ENCODE measurements around the gene RCCD1.

RCCD1 gene

GRCh38 chr15:90934256-90934948 is 20.3 kb upstream of the RCCD1 start:
- peaks cover 54% of the 10 kb centered on the region for H3K4me1 ChIP-seq (ENCODE audit: control insufficient read depth, low read length)
- peak overlapping the region; percentile 22 for H3K27ac ChIP-seq (ENCODE audit: low read depth, low read length)

GRCh38 chr15:90934949-90935751 is 19.5 kb upstream of the RCCD1 start, which contains the start of gene UNC45A:
UNC45A (plus strand) TSS chr15:90935285; CDS start chr15:90935325, 40 bp downstream.
- Histone ChIP-seq H3K36me3 (ENCODE audit: control insufficient read depth, low read length) (peaks cover 52% of the 10 kb centered on the region), H3K4me2 (ENCODE audit: low read length) (peak within 1 kb of the TSS; percentile 85), H3K4me1 (ENCODE audit: control insufficient read depth, low read length) (peaks cover 54% of the 10 kb centered on the region), H3K9me3 (ENCODE audit: control insufficient read depth, insufficient read depth, low read length) (no peaks in the 10 kb centered on the region), H3K9me2 (replicated peaks; ENCODE audit: control insufficient read depth, low read length) (no peaks in the 10 kb centered on the region), H3K27me3 (ENCODE audit: control insufficient read depth, low read length) (no peaks in the 10 kb centered on the region), H4K20me1 (ENCODE audit: control insufficient read depth, insufficient read depth, low read depth, low read length) (0 out of 2 replicates have a peak, but pooled peaks cover 5% of the 10 kb centered on the region), H3K27ac (ENCODE audit: low read depth, low read length) (peak within 1 kb of the TSS; percentile 34), H3K4me3 (ENCODE audit: low read length) (peak within 1 kb of the TSS; percentile 90), H3F3A (ENCODE audit: control insufficient read depth, insufficient read depth) (peaks cover 11% of the 10 kb centered on the region), H3K79me2 (ENCODE audit: control insufficient read depth, low read length) (peaks cover 36% of the 10 kb centered on the region)
- TF ChIP-seq EZH2phosphoT487 (IDR thresholded peaks at IDR 0.05; ENCODE audit: borderline replicate concordance, low read length) = no peak
- peak; percentile 48 for TF ChIP-seq CTCF (IDR thresholded peaks at IDR 0.05; ENCODE audit: low read depth, low read length, poor library complexity, severe bottlenecking)

More at GRCh38 chr15:90934256-90934948, 20.3 kb upstream of the RCCD1 start:
- TF ChIP-seq CTCF (IDR thresholded peaks at IDR 0.05; ENCODE audit: low read depth, low read length, poor library complexity, severe bottlenecking) (peak; percentile 97), EZH2phosphoT487 (IDR thresholded peaks at IDR 0.05; ENCODE audit: borderline replicate concordance, low read length) (no peak)
- 0 out of 2 replicates have a peak, but pooled peaks cover 5% of the 10 kb centered on the region for H4K20me1 ChIP-seq (ENCODE audit: control insufficient read depth, insufficient read depth, low read depth, low read length)
- peaks cover 40% of the 10 kb centered on the region for H3K79me2 ChIP-seq (ENCODE audit: control insufficient read depth, low read length)
- peak overlapping the region; percentile 90 for H3K4me3 ChIP-seq (ENCODE audit: low read length)
- H3K9me3 ChIP-seq (ENCODE audit: control insufficient read depth, insufficient read depth, low read length) = no peaks in the 10 kb centered on the region
- H3K36me3 ChIP-seq (ENCODE audit: control insufficient read depth, low read length) = peaks cover 45% of the 10 kb centered on the region
- H3K27me3 ChIP-seq (ENCODE audit: control insufficient read depth, low read length) = no peaks in the 10 kb centered on the region
- peaks cover 13% of the 10 kb centered on the region for H3F3A ChIP-seq (ENCODE audit: control insufficient read depth, insufficient read depth)
- peak overlapping the region; percentile 85 for H3K4me2 ChIP-seq (ENCODE audit: low read length)
- no peaks in the 10 kb centered on the region for H3K9me2 ChIP-seq (replicated peaks; ENCODE audit: control insufficient read depth, low read length)

GRCh38 chr15:90936823-90937222 is 17.9 kb upstream of the RCCD1 start:
- H3K4me3 ChIP-seq (ENCODE audit: low read length) = peak overlapping the region; percentile 90; the same call in 1 of the 2 replicates
- H3K4me2 ChIP-seq (ENCODE audit: low read length) = peak overlapping the region; percentile 85

More at GRCh38 chr15:90936823-90937222, 17.9 kb upstream of the RCCD1 start:
- Histone ChIP-seq H3K36me3 (ENCODE audit: control insufficient read depth, low read length) (peaks cover 55% of the 10 kb centered on the region), H3F3A (ENCODE audit: control insufficient read depth, insufficient read depth) (no peaks in the 10 kb centered on the region; the same call in 1 of the 2 replicates), H3K27ac (ENCODE audit: low read depth, low read length) (no peak overlapping the region), H4K20me1 (ENCODE audit: control insufficient read depth, insufficient read depth, low read depth, low read length) (0 out of 2 replicates have a peak, but pooled peaks cover 5% of the 10 kb centered on the region), H3K27me3 (ENCODE audit: control insufficient read depth, low read length) (no peaks in the 10 kb centered on the region), H3K79me2 (ENCODE audit: control insufficient read depth, low read length) (peaks cover 23% of the 10 kb centered on the region), H3K9me3 (ENCODE audit: control insufficient read depth, insufficient read depth, low read length) (no peaks in the 10 kb centered on the region), H3K9me2 (replicated peaks; ENCODE audit: control insufficient read depth, low read length) (no peaks in the 10 kb centered on the region), H3K4me1 (ENCODE audit: control insufficient read depth, low read length) (peaks cover 43% of the 10 kb centered on the region)
- TF ChIP-seq CTCF (IDR thresholded peaks at IDR 0.05; ENCODE audit: low read depth, low read length, poor library complexity, severe bottlenecking) = no peak
- TF ChIP-seq EZH2phosphoT487 (IDR thresholded peaks at IDR 0.05; ENCODE audit: borderline replicate concordance, low read length) = no peak

All from DOHH2 (cell line).